ENCODE measurements around the gene THRB.
"Not testable (repeated sequence)": the region's sequence is repeated elsewhere in the genome, so short reads cannot be mapped to it uniquely, and the experiment has no call there.

Gene THRB

GRCh38 chr3:24400015-24400414 is 94.6 kb downstream of the THRB start:
- no peak for DNase-seq

GRCh38 chr3:24399614-24400013 is 95.0 kb downstream of the THRB start:
- DNase-seq = no peak

- not testable (repeated sequence) for DNase-seq
Measured at GRCh38 chr3:24398712-24399111, 95.9 kb downstream of the THRB start.

GRCh38 chr3:24396338-24396737 is 98.3 kb downstream of the THRB start:
- DNase-seq = no peak

- DNase-seq = no peak
Measured at GRCh38 chr3:24394754-24395153, 99.9 kb downstream of the THRB start.

- no peak for DNase-seq
Measured at GRCh38 chr3:24393316-24393715, 101.3 kb downstream of the THRB start.

- no peak for DNase-seq
Measured at GRCh38 chr3:24390169-24391130, 104.2 kb downstream of the THRB start.

- no peak for DNase-seq
Measured at GRCh38 chr3:24389108-24390090, 105.3 kb downstream of the THRB start.

- DNase-seq = no peak
Measured at GRCh38 chr3:24388611-24389010, 106.0 kb downstream of the THRB start.

- DNase-seq = no peak
Measured at GRCh38 chr3:24388159-24388558, 106.5 kb downstream of the THRB start.

GRCh38 chr3:24387493-24387892 is 107.2 kb downstream of the THRB start:
- DNase-seq = peak; percentile 54

- no peak for DNase-seq
Measured at GRCh38 chr3:24387000-24387399, 107.7 kb downstream of the THRB start.

GRCh38 chr3:24386458-24386857 is 108.2 kb downstream of the THRB start:
- no peak for DNase-seq

GRCh38 chr3:24385012-24385615 is 109.5 kb downstream of the THRB start:
- DNase-seq = no peak

GRCh38 chr3:24382647-24383046 is 112.0 kb downstream of the THRB start:
- no peak for DNase-seq

- DNase-seq = no peak
Measured at GRCh38 chr3:24379936-24380335, 114.7 kb downstream of the THRB start.

GRCh38 chr3:24378313-24378712 is 116.3 kb downstream of the THRB start:
- no peak for DNase-seq

GRCh38 chr3:24377218-24377993 is 117.2 kb downstream of the THRB start:
- no peak for DNase-seq

- peak; percentile 60 for DNase-seq
Measured at GRCh38 chr3:24375947-24376384, 118.7 kb downstream of the THRB start.

GRCh38 chr3:24374801-24375200 is 119.8 kb downstream of the THRB start:
- DNase-seq = no peak

GRCh38 chr3:24373198-24373959 is 121.3 kb downstream of the THRB start:
- no peak for DNase-seq

Data from islet precursor cell (in vitro differentiated cells).